Activated gamma-delta T cell treated with Interleukin-2 at 50 U/mL for 16 hours (primary cell): ENCODE results near the gene CDHR3.
"Not testable (repeated sequence)": the region's sequence is repeated elsewhere in the genome, so short reads cannot be mapped to it uniquely, and the experiment has no call there.

Source experiments
- DNase-seq: peaks from one replicate; pipeline ENCODE4 v3.0.0-alpha.2; 2020

The CDHR3 gene, protein sequence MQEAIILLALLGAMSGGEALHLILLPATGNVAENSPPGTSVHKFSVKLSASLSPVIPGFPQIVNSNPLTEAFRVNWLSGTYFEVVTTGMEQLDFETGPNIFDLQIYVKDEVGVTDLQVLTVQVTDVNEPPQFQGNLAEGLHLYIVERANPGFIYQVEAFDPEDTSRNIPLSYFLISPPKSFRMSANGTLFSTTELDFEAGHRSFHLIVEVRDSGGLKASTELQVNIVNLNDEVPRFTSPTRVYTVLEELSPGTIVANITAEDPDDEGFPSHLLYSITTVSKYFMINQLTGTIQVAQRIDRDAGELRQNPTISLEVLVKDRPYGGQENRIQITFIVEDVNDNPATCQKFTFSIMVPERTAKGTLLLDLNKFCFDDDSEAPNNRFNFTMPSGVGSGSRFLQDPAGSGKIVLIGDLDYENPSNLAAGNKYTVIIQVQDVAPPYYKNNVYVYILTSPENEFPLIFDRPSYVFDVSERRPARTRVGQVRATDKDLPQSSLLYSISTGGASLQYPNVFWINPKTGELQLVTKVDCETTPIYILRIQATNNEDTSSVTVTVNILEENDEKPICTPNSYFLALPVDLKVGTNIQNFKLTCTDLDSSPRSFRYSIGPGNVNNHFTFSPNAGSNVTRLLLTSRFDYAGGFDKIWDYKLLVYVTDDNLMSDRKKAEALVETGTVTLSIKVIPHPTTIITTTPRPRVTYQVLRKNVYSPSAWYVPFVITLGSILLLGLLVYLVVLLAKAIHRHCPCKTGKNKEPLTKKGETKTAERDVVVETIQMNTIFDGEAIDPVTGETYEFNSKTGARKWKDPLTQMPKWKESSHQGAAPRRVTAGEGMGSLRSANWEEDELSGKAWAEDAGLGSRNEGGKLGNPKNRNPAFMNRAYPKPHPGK

DNA sequence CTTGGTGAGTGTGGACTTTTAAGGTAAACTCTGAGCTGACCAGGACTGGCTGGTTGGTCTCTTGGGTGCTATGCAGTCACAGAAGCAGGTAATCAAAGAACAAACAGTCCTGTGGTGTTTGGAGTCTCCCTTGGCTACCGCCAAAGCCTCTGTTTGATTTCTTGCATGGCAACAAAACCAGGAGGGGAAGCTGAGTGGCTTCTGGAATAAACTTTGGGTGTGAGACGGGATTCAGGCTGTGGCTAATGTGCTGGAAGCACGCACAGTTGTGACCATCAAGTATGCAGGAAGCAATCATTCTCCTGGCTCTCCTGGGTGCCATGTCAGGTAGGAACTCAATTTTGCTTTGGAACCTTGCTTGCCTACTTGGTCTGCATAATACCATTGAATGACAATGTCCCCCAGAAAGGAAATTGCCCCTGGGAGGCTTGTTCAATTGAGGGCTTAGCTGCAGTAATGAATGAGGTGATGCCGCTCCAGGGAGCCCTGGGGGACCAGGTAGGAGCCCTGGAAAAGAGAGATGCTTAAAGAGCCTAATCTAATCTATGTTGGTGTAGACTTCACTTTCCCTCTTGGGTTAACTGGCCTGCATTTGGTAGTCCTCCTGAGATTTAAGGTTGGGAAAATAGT, at the start of gene CDHR3:
TSS of gene CDHR3 (plus strand) at position 227 of the 630 bp plus-strand sequence. CDS start at position 282, 55 bp downstream.
- no peak for DNase-seq

DNA sequence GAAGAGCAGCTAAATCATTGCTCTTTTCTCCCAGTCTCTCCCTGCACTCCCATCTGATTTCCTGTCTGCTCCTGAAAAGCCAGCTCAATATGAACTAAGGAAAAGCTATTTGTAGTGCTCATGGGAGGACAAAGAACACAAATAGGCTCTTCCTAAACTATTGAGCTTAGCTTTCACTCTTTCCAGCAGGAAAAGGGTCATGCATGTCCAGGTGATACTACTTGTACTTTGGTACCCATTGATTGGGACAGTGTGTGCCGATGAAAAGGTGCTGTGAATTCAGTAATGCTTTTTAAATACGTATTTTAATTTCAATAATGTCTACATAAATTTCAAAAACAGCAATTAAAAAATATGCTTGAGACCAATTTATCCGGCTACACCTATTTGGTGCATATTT, 49.1 kb upstream of the CDHR3 start:
- no peak for DNase-seq

DNA sequence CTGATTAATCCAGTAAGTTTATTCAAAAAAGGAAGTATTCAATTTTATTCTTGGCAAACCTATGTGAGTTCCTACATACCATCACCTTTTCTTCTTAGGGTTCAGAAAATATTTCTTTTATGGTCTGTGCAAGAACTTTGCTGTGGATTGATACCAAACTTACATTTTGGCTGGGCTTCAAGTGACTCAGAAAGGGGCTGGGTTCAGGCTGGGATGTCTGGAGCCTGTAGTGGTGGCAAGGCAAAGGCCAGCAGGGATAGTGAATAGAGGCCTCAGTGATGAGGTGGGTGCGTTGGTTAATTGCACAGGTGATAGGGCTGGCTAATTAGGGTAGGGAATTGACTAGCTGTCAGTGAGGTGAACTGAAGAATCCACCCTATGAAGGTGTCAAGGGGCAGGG, 46.5 kb upstream of the CDHR3 start:
- DNase-seq = no peak

DNA sequence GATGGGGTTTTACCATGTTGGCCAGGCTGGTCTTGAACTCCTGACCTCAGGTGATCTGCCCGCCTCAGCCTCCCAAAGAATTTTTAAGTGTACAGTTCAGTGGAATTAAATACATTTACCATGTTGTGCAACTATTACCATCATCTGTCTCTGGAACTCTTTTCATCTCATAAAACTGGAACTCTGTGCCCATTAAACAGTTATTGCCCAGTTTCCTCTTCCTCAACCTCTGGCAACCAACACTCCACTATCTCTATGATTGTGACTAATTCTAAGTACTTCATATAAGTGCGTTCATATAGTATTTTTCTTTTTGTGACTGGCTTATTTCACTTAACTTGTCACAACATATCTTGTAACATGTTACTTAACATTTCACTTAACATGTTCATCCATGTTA, 45.4 kb upstream of the CDHR3 start:
- no peak for DNase-seq

DNA sequence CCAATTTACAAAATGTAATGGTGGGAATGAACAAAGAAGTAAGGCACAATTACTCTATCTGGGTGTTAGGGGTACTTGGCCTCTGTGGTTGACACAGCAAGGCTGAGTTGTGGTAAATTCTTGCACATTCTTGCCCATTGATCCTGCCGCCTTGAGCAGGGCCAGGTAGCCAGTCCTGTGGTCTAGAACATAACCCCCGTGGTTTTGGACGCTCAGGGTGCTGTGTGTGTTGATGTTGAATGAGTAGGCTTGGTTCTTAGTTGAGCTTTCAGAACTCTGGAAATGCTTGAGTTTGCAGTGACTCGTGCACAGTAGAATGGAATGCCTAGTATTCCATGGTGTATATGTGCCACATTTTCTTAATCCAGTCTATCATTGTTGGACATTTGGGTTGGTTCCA, 42.3 kb upstream of the CDHR3 start:
- no peak for DNase-seq

DNA sequence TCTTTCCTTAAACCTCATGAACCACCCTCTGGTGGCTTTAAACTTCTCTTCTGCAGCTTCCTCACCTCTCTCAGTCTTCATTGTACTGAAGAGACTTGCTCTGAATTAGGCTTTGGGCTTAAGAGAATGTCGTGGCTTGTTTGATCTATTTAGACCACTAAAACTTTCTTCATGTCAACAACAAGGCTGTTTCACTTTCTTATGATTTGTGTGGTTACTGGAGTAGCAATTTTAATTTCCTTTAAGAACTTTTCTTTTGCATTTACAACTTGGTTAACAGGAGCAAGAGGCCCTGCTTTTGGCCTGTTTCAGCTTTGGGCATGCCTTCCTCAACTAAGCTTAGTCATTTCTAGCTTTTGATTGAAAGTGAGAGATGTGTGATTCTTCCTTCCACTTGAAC, 38.1 kb upstream of the CDHR3 start:
- no peak for DNase-seq

DNA sequence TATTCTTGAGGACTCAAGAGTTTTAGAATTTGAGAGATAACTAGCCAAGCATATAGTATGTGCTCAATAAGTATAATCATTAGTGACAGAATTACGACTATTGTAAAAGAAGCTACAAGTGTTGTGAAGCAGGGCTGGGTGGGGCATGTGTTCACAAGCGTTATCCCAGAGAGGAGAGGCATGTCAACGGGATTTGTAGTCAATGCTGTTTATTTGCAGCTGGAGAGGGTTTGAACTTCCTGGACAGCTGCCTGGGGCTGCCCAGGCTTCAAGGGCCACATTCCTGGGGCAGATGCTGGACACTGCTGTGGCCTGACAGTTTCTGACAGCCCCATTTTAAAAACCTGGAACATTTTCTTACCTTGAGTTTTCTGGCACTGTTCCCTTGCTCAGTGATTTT, 36.9 kb upstream of the CDHR3 start:
- no peak for DNase-seq

DNA sequence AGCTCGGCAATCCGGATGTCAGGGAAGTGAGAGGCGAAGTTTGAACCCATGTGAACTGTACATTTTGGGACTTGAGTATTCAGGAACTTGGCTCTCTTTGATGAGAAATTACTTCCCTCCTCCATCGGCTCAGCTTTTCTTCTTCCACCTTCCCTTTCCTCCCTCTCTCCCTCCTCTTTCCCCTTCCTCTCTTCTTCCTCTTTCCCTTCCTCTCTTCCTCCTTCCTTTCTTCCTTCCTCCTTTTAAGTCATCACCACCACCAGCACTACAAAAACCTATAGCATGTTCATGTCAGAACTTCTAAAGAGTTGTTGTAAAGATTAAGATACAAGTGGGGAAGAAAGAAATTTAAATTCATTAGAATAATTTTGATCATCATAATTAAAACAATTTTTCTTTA, 31.9 kb upstream of the CDHR3 start:
- no peak for DNase-seq

DNA sequence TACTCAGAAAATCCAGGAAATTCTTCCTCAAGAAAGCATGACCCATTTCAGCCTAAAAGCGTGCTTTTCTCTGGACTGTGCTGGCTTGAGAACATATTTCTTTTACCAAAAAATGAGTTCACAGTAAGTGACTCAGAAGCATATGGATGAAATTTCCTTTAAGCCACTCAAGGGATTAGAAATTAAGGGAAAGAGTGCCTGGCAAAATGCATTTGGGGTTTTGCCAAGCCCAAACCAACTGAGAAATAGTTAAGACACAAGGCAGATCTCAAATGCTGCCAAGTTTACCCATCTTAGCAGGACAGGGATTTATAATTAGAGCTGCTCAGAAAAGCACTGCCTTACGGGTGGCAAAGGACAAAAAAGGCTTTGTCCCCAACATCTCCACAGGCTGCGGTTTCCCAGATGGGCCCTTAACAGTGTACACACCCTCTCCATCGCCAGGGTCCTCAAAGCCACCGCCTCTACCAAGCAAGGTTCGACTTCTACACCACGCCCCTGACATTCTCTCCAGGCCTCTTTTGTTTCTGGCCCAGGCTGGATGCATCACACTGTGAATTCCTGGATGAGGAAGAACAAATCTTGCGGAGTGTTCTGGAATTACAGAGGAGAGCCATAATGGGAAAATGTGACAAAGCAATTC, 30.1 kb upstream of the CDHR3 start:
- no peak for DNase-seq

DNA sequence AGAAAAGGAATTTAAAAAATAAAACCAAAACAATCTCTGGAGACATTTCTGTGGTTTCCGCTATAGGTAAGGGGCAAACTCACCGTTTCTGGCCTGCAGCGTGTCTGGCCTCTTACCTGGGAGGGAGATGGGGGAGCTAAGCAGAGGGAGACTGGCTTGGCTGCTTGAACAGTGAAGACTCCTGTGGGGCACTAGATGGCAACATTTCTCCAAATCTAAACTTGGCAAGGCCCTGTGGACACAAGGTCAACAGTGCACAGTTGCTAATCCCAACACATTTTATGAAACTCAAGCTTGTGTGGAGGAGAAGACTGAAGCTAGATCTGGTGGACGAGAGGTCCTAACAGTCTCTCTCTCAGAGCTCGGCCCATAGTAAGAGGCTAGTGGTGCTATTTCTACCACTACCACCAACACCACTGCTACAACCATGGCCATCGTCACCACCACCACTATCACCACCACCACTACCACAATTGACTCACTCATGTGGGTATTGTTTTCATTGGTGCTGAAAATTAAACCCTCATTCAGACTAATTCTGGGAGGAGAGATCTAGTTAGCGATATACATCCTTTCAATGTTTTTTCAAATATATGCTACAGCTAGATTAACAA, 28.4 kb upstream of the CDHR3 start:
- DNase-seq = no peak

DNA sequence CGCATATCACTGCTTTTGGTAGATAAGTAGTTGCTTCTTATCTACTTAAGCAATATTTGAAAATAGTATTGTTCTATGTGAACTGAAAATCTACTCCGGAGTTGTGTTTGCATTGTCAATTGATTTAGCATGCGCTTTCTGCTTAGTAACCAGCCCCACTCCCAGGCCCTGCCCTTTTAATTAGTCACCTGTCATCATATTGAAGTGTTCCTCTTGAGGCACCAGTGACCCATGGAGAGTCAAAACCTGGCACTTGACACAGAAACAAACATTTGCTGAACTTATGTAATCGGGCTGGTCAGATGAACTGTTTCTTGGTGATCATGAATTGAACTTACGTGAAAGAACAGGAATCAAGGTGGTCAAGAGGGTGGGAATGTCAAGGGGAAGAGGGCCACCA, 27.8 kb upstream of the CDHR3 start:
- DNase-seq = no peak

DNA sequence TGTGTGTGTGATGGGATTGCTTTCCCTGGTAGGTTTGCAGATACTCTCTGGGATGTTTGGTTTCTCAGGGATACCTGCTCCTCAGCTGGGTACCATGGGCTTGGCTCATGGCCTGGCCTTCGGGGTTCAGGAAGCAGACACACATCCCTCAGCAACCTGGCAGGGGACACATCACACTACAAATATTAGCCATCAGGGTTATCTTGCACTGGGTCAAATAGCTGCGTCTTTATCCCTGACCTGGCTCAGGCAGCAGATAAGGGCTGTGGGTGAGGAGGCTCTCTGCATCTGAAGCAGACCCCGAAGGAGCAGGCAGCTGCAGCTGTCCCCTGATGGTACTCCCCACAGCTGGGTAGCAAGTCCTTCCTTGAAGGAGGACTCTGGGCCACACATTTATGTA, 25.7 kb upstream of the CDHR3 start:
- no peak for DNase-seq

DNA sequence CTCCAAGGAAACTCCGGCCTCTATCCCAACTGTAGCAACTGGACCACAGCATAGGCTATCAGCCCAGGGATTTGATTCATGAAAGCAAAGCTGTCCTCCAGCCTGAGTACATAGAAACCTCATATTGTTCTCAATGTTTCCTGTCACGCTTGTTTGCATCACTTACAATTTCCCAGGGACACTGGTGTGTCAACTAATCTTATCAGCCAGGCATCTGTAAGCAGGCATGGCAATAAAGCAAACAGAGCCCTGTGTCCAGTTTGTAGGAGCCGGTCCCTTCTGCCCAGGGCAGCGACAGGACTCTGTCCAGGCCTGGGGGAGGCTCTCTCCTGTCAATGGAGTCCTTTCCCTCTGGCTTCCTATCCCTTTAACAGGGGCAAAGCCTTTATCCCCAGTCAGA, 23.0 kb upstream of the CDHR3 start:
- DNase-seq = no peak

DNA sequence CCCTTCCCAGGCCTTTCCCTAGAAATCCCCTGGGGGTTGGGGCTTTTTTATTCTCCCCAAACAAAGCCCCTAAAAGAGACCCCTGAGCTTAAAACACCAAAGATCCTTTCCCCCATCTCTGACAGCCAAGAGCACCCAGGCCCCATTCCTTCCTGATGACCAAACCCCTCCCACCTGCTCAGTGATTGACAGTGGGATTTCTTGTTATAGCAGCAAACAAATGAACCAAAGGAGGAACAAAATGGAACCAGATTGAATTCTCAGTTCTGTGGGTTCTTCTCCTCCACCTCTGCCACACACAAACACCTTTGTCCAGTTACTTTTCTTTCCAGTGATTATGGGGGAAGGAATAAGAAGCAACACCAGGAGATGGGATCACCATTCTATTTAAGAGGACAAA, 21.5 kb upstream of the CDHR3 start:
- no peak for DNase-seq

DNA sequence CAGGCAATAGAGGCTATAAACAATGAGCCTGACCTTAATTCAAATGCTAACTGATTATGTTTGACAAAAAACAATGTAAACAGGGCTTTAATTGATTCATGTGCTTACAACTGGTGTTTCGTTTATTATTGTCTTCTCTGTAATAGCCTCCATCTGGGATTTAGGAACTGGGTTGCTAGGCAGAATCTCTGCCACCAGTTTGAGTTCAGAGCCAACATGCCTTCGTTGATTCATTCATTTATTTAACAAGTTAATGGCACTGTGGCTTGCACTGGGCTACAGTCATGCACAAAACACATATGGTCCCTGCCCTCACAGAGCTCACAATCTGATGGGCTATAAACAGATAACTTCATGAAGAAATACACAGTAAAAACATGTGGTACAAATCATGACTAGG, 19.6 kb upstream of the CDHR3 start:
- no peak for DNase-seq

DNA sequence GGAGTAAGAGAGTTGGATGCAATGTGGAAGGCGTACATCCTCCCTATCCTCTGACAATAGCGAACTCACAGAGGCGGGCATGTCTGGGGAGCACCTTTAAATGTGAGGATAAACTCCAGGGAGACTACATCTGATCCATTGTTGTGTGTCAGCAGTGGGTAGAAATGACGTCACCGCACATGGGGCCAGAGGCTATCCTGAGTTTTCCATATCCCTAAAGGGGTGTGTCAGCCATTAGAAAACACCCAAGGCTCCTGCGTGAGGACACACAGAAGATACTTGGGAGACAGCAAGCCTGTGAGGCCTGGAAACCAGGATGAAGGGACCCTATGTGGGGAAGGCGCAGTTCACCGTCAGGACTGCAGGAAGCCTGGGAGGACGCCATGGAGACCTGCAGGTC, 17.2 kb upstream of the CDHR3 start:
- no peak for DNase-seq

DNA sequence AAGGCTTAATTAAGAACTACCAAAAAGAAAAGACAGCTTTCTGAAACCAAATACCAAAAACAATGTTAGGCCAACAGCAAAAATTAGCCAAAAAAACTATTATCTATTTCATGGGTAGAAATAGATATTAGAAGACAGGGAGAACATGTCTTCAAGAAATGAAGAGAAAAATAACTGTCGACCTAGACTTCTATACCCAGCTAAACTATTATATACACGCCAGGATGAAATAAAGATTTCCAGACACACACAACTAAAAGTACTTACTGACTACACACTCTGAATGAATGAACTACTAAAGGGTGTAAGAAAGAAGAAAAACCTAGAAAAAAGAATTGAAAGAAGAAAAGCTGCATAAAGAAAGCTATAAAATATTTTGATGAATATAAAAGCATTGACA, 11.5 kb upstream of the CDHR3 start:
- no peak for DNase-seq

DNA sequence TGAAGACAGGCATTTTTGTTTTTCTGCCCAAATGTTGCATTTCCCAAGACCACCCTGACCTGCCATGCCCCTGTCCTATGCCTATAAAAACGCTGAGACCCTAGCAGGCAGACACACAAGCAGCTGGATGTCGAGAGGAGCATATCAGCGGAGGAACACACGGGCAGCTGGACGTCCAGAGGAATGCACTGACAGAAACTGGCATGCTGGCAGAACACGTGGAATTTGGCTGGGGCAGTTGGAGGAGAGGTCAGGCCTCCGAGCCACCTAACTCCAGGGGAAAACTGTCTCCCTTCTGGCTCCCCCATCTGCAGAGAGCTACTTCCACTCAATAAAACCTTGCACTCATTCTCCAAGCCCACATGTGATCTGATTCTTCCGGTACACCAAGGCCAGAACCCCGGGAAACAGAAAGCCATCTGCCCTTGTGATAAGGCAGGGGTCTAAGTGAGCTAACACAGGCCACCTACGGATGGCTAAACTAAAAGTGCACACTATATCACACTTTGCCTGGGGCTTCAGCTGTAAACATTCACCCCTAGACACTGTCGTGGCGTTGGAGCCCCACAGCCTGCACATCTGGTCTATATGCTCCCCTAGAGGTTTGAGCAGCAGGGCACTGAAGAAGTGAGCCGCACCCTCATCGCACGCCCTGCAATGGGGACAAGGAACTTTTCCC, 10.0 kb upstream of the CDHR3 start:
- no peak for DNase-seq

DNA sequence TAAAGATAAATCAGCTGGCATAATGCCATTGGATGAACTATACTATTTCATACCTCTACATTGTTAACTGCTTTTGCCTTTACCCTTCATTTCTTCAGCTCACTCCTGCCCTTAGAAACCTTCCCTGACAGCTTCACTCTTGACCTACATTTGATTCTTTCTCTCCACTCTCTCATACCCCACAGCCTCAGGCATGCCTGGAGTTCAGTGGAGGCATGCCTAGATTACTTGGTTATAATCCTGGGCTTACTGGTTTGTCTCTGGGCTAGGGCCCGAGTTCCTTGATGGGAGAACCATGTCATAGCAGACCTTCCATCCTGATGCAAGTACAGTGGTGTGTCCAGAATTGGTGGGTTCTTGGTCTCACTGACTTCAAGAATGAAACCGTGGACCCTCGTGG, 8.4 kb upstream of the CDHR3 start:
- DNase-seq = no peak

DNA sequence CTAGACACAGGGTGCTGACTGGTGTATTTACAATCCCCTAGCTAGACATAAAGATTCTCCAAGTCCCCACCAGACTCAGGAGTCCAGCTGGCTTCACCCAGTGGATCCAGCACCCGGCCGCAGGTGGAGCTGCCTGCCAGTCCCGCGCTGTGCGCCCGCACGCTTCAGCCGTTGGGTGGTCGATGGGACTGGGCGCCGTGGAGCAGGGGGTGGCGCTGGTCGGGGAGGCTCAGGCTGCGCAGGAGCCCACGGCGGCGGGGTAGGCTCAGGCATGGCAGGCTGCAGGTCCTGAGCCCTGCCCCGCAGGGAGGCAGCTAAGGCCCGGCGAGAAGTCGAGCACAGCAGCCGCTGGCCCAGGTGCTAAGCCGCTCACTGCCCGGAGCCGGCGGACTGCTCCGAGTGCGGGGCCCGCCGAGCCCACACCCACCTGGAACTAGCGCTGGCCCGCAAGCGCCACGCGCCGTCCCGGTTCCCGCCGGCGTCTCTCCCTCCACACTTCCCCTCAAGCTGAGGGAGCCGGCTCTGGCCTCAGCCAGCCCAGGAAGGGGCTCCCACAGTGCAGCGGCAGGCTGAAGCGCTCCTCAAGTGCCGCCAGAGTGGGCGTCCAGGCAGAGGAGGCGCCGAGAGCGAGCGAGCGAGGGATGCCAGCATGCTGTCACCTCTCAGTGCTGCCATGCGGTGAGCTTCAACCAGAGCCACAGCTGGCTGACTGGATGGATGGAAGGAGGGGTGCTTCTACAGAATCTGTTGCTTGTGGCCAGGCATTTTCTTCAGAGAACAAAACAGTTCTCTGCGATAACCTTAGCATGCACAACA, 7.2 kb upstream of the CDHR3 start:
- not testable (repeated sequence) for DNase-seq

DNA sequence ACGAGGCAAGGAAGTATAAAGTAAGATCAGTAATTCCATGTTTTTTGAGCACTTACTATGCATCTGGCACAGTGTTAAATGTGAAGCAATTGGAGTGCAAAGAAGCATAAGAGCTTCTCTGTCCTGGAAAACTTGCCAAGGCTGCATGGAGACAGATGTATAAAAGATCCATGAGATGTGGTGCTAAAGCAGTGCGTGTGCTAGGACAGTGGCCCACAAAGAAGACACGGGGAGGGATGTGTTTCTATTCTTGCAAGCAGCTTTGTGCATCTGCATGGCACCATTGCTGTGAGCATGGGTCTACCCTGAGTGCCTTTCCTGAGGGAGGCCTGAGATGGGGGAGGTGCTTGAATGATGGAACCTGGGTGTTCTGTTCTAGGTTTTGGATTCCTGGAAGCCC, 5.1 kb upstream of the CDHR3 start:
- DNase-seq = no peak
